Chondrocyte (in vitro differentiated cells): ENCODE data around the gene IL22. TPM values are rescaled to one million over a fixed set of nuclear protein-coding genes. Genes with fewer than 3 reads are reported as not detected.

Source experiments
- DNase-seq: peaks from one replicate; pipeline ENCODE4 v3.0.0; 2021; ENCODE audit warnings: mixed read lengths, low spot score
- H3K27ac Mint-ChIP-seq: one replicate; pipeline ENCODE4 v1.8.0; 2021; ENCODE audit warnings: mild to moderate bottlenecking, moderate library complexity, mixed read lengths; ENCODE audit not compliant: unreplicated experiment
- H3K27me3 Mint-ChIP-seq: 2 replicates; pipeline ENCODE4 v1.8.0; 2021; ENCODE audit warnings: low read depth, mixed read lengths
- H3K36me3 Mint-ChIP-seq: 2 replicates; pipeline ENCODE4 v1.8.0; 2021; ENCODE audit warnings: low read depth, mixed read lengths
- H3K4me1 Mint-ChIP-seq: 2 replicates; pipeline ENCODE4 v1.8.0; 2021; ENCODE audit warnings: low read depth, mild to moderate bottlenecking, mixed read lengths
- H3K4me3 Mint-ChIP-seq: one replicate; pipeline ENCODE4 v1.8.0; 2021; ENCODE audit warnings: mild to moderate bottlenecking, moderate library complexity, mixed read lengths; ENCODE audit not compliant: unreplicated experiment
- H3K9me3 Mint-ChIP-seq: 2 replicates; pipeline ENCODE4 v1.8.0; 2021; ENCODE audit warnings: low read depth, mixed read lengths
- total RNA-seq: library from RNA; stranded (reverse); gene quantifications from 3 replicates; pipeline ENCODE4 v1.2.1, GENCODE V29; 2021
- TF ChIP-seq, protein P1 (sequence below): fragments of 200-600 bp; sonication (generic); IDR thresholded peaks from 2 replicates; pipeline ENCODE4 v1.5.0; 2021; ENCODE audit warnings: antibody characterized with exemption, mild to moderate bottlenecking, moderate library complexity

The IL22 gene
- total RNA-seq, 1 donor from 2014 or later = not detected

DNA sequence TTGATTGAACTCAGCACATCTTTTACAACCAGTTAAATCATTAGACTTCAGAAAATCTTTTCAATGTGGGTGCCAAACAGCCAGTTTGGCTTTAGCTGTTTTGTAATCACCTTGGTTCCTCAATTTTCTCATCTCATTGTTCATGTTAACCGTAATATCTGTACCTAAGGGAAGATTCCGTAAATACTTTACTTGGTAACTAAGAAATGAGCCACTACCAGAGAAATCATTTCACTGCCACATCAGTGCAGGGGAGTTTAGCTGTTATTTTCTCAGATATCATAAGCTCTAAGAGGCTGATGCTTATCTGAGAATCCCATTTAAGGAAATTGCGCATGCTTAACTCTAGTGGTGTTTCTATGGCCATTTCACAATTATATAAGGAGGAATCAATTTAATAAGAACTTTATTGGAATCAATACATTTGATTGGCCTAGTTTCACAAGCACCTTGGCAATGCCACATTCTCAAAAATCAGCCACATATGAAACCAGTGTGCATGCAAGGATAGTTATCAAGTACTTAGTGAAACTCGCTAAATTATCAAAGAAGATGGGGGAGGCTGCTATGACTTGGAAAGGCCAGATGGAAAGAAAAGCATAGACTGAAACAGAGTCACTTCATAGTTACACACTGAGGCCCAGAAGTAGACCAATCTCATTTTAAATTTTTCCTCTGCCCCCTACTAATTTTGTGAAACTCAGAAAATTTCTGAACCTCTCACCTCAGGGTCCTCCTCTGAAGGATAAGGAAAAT, 28.1 kb upstream of the IL22 start:
- Mint-ChIP-seq H3K4me1 (peaks cover 11% of the 10 kb centered on the region), H3K36me3 (no peaks in the 10 kb centered on the region), H3K27ac (no peak overlapping the region), H3K4me3 (no peak overlapping the region), H3K27me3 (no peaks in the 10 kb centered on the region), H3K9me3 (no peaks in the 10 kb centered on the region)
- TF ChIP-seq, protein P1, sequence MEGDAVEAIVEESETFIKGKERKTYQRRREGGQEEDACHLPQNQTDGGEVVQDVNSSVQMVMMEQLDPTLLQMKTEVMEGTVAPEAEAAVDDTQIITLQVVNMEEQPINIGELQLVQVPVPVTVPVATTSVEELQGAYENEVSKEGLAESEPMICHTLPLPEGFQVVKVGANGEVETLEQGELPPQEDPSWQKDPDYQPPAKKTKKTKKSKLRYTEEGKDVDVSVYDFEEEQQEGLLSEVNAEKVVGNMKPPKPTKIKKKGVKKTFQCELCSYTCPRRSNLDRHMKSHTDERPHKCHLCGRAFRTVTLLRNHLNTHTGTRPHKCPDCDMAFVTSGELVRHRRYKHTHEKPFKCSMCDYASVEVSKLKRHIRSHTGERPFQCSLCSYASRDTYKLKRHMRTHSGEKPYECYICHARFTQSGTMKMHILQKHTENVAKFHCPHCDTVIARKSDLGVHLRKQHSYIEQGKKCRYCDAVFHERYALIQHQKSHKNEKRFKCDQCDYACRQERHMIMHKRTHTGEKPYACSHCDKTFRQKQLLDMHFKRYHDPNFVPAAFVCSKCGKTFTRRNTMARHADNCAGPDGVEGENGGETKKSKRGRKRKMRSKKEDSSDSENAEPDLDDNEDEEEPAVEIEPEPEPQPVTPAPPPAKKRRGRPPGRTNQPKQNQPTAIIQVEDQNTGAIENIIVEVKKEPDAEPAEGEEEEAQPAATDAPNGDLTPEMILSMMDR = no peak
- no peak for DNase-seq

DNA sequence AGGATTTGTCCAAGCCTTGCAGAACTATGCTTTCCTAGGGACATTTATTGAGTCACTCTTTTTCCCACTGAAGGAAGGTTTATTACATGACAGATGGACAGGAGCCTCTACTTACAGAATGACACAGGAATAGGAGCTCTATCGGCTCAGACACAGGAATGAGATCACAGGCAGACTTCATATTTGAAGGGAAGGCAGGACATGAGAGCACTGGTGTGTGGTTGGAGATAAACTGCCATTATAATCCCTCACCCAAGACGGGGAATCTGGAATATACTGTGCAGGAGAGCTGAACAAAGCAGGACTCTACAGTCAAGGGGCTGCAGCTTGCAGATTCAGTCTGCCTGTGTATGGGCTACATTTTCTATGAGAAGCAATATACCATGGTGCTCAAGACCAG, 26.8 kb upstream of the IL22 start:
- Mint-ChIP-seq H3K27ac (no peak overlapping the region), H3K27me3 (no peaks in the 10 kb centered on the region), H3K4me3 (no peak overlapping the region), H3K36me3 (no peaks in the 10 kb centered on the region), H3K9me3 (no peaks in the 10 kb centered on the region), H3K4me1 (peaks cover 11% of the 10 kb centered on the region)
- DNase-seq = no peak
- TF ChIP-seq, protein P1 = no peak

DNA sequence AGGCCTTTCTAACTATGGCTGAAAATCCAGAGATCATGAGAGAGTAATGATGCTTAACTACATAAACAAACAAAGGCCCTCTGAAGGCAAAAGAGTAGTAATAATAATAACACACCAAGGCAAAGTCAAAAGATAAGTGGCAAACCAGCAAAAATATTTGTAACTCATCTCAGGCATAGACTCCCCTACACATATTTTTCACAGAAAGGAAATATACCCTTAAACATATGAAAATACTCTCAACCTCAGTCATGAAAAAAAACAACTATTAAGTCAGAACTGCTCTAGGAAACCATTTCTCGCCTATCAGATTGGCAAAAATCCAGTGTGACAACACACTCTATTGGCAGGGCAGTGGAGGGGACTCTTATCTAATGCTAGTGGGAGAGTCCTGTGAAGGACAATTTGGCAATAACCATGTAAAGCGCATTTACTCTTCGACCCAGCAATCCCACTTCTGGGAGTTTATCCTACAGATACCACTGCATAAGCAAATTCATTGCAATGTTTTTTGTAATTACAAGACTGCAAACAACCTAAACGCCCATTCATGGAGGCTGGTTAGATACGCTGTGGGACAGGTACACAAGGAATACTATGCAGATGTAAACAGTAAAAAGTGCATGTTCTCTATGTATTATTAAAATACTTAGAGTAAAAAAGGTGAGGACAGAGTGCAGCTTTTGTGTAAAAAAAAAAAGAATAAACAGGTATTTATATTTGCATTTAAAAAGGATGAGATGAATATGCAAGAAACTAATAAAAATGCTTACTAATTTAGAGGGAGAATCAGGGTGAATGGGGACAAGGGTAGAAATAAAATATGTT, 26.0 kb upstream of the IL22 start:
- no peak overlapping the region for H3K27ac Mint-ChIP-seq
- no peaks in the 10 kb centered on the region for H3K27me3 Mint-ChIP-seq
- TF ChIP-seq, protein P1 = no peak
- no peak for DNase-seq
- no peaks in the 10 kb centered on the region for H3K9me3 Mint-ChIP-seq
- H3K36me3 Mint-ChIP-seq = no peaks in the 10 kb centered on the region
- H3K4me3 Mint-ChIP-seq = no peak overlapping the region
- peaks cover 11% of the 10 kb centered on the region for H3K4me1 Mint-ChIP-seq

DNA sequence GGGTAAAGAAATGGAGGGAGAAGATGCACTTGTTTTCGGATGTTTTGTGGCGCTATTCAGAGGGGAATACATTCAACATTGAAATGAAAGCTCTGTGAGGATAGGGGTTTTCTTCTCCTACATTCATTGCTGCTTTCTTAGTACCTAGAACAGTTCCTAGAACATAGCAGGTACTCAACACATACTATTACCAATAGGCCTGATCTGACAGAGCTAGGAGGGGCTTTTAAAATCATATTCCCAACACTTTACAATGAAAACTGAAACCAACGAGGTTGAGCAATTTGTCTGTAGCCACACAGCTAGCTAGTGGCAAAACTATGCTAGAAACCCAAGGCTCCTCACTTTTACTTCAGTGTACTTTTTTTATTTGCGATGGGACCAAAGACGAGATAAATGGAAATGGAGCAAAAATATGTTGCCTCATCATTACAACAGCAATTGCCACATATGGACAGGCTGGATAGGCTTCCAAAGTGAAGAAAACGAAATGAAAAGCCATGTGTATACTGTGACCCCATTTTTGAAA, 23.1 kb upstream of the IL22 start:
- DNase-seq = no peak
- Mint-ChIP-seq H3K4me3 (no peak overlapping the region), H3K4me1 (peaks cover 17% of the 10 kb centered on the region), H3K27ac (no peak overlapping the region), H3K36me3 (no peaks in the 10 kb centered on the region), H3K27me3 (no peaks in the 10 kb centered on the region), H3K9me3 (no peaks in the 10 kb centered on the region)
- TF ChIP-seq, protein P1 = no peak

DNA sequence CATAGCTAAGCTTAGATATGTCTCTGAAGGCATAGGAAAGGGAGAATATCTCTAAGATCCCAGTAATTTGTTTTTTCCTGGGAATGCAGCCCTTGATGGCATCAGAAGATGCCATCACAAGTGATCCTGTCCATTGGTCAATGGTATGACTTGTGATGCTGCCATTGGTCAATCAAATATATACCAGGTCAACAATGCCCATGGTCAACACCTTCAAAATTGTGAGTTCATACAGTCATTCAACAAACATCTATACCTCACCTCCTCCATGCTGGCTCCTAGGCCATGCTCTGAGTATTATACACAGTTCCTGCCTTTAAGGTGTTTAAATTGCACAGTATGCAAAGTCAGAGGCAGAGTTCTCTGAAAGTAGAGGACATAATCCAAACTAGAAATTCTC, 19.3 kb upstream of the IL22 start:
- H3K36me3 Mint-ChIP-seq = no peaks in the 10 kb centered on the region
- no peaks in the 10 kb centered on the region for H3K9me3 Mint-ChIP-seq
- no peak overlapping the region for H3K4me3 Mint-ChIP-seq
- no peaks in the 10 kb centered on the region for H3K27me3 Mint-ChIP-seq
- no peak overlapping the region for H3K27ac Mint-ChIP-seq
- peaks cover 42% of the 10 kb centered on the region for H3K4me1 Mint-ChIP-seq
- TF ChIP-seq, protein P1 = no peak
- no peak for DNase-seq
